ENCODE results near the gene CDC23.
"Not testable (repeated sequence)": the region's sequence is repeated elsewhere in the genome, so short reads cannot be mapped to it uniquely, and the experiment has no call there.

The CDC23 gene

DNA sequence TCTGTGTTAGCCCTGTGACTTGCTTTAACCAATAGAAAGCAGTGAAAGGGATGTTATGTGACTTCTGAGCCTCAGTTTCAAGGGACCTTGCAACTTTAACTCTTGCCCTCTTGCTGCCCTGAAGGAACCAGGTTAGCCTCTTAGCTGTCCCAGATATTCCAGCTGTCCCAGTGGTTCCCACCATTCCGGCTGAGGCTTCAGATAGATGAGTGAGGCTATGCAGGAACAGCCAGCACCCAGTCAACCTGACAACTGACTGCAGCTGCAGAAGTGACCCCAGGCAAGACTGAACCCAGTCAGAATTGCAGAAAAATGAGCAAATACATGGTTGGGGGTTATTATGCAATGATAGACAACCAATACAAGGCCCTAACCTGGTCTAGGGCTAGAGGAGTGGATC is 10.4 kb upstream of the CDC23 start:
- DNase-seq, result no peak

DNA sequence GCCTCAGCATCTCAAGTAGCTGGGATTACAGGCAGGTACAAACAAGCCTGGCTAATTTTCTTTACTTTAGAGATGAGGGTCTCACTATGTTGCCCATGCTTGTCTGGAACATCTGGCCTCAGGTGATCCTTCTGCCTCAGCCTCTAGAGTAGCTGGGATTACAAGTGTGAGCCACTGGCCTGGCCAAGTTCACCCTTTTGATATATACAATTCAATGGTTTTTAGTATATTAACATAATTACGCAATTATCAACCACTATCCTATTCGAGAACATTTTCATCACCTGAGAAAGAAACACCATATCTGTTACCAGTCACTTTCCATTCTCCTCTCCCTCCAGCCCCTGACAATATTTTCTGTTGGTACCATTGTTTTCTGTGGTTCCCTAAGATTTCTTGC is 3.7 kb upstream of the CDC23 start:
- DNase-seq, result no peak

DNA sequence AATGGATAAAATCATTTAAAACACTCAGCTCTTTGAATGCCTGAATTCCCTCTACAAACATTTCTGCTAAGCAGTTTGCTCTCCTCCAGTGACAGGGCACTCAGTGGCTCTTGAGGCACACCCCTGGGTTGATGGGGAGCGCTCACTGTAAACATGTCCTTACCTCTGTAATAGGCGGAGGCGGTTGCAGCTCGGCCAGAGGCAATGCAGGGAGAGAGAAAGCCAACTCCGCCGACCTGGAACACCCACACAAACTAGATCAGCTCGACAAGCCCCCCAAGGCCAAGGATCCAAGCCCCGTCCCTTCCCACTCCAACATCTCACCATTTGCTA is 329 bp downstream of the CDC23 start:
- peak in 3 of 58 donors; percentile 29 to 61 (median 32) for DNase-seq

DNA sequence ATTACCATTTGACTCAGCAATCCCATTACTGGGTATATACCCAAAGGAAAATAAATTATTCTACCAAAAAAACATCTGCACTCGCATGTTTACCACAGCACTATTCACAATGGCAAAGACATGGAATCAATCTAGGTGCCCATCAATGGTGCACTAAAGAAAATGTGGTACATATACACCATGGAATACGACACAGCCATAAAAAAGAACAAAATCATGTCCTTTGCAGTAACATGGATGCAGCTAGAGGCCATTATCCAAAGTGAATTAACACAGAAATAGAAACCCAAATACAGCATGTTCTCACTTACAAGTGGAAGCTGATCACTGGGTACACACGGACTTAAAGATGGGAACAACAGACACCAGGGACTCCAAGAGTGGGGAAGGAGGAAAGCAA is 2.1 kb downstream of the CDC23 start:
- DNase-seq, result no peak

DNA sequence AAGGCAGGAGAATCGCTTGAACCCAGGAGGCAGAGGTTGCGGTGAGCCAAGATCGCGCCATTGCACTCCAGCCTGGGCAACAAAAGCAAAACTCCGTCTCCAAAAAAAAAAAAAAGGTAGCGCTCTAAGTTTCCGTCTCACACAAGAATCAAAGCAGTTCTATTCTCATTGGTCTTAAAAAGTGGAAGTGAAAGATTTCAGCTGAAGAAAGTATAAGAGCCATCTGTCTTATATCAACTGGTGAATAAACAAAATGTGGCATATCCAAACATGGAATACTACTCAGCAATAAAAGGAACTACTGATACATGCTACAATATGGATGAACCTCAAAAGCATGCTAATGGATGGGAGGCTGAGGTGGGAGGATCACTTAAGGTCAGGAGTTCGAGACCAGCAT is 19.3 kb downstream of the CDC23 start:
- not testable (repeated sequence) for DNase-seq

DNA sequence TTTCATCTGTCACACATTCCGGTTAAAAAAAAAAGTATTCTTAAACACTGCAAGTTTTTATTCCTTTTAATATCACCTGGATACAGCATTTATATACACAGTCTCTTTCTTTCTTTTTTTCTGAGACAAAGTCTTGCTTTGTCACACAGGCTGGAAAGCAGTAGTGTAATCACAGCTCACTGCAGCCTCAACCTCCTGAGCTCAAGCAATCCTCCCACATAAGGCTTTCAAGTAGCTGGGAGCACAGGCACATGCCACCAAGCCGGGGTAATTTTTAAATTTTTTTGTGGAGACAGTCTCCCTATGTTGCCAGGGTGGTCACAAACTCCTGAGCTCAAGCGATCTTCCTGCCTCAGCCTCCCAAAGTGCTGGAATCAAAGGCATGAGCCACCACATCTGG is 20.3 kb downstream of the CDC23 start:
- no peak for DNase-seq

DNA sequence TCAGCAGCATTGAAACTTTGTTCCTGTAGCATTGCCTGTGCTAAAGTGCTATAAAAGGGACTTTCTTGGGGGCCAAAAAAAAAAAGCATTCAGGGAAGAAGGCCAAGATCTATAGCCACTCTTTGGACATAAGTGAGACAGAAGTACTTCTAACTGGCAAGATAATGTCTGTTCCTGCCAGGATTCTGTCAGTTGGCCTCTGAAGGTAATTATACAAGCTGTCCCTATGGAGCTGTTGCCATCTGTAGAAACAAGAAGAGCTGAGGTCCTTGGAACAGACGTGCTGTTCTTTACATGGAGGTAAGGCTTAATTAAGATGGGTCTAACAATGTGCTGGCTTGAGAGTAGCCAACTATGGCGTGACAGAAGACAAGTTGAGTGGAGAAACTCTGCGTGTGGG is 24.5 kb downstream of the CDC23 start:
- DNase-seq, result peak in 1 of 58 donors; percentile 4

DNA sequence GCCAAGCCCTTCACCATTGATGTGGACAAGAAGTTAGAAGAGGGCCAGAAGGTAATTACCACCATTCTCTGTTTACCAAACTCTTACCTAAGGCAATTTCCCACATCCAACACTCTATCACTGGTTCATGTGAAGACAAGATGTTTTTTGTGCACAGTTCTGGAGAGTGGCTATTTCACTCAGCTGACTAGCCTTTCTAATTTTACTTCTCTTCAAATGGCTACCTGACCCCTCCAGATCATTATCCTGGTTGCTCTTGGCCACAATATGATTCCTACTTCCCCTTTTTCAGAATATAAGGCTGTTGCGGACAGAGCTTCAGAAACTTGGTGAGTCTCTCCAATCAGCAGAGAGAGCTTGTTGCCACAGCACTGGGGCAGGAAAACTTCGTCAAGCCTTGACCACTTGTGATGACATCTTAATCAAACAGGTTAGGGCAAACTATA is 27.1 kb downstream of the CDC23 start:
- DNase-seq, result no peak

DNA sequence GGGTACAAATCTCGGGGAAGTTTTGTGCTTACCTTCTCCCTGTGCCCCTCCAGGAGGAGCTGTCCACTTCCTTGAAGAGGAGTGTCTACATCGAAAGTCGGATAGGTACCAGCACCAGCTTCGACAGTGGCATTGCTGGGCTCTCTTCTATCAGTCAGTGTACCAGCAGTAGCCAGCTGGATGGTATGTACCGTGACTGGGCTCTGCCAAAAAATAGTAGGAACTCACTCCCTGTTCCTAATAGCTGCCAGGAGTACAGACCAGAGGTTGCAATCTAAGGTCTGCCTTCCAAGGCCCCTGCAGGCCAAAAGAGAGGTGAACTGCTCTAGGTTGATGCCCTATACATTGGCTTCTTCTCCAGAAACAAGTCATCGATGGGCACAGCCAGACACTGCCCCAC is 30.3 kb downstream of the CDC23 start:
- DNase-seq, result no peak

DNA sequence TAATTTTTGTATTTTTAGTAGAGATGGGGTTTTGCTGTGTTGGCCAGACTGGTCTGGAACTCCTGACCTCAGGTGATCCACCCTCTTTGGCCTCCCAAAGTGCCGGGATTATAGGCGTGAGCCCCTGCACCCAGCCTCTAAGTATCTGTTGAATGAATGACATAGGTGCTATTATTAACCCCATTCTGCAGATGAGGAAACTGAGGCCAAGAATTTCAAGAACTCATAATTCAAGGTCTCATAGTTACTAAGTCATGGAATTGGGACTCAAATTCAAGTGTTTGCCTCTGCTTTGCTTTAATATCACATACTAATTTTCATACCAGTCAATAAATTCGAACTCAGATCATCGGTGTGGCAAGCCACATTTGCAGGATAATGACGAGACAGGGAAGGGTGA is 32.3 kb downstream of the CDC23 start:
- no peak for DNase-seq

DNA sequence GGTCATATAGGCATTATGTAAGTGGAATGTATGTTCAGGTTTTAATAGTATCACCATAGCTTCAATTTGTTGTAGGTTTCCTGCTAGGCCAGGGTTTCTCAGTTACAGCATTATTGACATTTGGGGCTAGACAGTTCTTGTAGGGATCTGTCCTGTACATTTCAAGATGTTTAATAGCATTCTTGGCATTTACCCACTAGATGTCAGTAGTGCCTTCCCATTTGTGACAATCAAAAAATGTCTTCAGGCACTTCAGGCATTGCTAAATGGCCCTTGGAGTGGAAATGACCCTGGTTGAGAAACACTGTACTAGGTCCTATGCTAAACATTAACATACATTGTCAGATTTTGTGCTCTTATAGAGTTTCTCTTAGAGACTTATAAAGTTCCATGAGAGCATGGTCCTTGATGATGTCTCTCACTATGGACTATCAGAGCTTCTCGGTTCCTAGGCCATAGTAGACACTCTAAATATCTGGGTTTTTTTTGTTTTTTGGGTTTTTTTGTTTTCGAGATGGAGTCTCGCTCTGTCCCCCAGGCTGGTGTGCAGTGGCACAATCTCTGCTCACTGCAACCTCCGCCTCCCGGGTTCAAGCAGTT is 32.8 kb downstream of the CDC23 start:
- peak in 1 of 58 donors; percentile 1 for DNase-seq

DNA sequence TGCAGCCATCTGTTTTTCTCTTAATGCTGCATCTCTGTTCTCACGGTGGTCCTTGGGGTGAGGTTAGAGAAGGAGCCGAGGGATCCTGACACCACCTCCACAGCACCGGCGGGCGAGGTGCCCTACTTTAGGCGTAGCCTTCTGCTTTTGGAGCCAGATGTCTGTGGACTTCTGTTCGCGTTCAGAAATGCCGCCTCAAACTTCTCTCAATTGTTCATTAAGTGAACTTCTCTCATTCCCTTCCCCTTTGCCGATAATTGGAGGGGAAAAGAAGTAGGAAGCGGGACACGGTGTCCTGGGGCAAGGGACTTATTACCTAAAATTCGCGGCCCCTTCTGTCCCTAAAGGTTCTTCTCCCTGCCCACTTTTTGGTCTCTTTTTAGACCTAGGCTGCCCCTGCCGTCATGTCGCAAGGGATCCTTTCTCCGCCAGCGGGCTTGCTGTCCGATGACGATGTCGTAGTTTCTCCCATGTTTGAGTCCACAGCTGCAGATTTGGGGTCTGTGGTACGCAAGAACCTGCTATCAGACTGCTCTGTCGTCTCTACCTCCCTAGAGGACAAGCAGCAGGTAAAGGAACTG is 33.8 kb downstream of the CDC23 start:
- DNase-seq, result no peak

DNA sequence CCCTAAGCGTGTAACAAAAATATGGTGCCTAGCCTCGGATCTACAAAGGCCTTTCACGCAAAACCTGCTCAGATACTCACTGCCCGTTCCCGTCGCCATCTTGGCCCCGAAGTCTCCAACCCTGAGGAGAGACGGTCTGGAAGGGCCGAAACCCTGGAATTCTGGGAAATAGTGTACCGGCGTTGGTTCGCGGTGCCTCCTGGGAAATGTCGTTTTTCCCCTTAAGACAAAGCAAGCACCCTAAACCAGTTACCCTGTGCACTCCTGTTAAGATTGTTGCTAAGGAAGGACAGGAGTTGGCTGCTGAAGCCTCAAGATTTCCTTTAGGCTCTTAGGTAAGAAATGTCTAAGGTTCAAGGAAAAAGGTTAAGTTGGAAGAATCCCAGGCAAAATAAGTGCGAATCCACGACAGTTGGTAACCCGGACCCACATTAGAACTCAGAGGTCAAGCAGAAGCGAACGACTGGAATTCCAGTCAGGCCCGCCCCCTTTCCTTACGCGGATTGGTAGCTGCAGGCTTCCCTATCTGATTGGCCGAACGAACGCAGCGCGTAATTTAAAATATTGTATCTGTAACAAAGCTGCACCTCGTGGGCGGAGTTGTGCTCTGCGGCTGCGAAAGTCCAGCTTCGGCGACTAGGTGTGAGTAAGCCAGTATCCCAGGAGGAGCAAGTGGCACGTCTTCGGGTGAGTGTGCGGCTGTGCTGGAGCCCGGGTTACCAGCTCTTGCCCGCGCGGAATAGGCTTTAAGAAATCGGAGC is 34.4 kb downstream of the CDC23 start, which contains the start of the genes BRD8 and KIF20A:
Gene BRD8 (minus strand): TSS at position 115 of the 761 bp plus-strand sequence. CDS start 16 bp downstream, at position 99.
Gene KIF20A (plus strand): TSS at position 597 of the 761 bp plus-strand sequence. CDS start 569 bp downstream, outside the sequence.
- peak; percentile 46 to 98 (median 93) for DNase-seq

DNA sequence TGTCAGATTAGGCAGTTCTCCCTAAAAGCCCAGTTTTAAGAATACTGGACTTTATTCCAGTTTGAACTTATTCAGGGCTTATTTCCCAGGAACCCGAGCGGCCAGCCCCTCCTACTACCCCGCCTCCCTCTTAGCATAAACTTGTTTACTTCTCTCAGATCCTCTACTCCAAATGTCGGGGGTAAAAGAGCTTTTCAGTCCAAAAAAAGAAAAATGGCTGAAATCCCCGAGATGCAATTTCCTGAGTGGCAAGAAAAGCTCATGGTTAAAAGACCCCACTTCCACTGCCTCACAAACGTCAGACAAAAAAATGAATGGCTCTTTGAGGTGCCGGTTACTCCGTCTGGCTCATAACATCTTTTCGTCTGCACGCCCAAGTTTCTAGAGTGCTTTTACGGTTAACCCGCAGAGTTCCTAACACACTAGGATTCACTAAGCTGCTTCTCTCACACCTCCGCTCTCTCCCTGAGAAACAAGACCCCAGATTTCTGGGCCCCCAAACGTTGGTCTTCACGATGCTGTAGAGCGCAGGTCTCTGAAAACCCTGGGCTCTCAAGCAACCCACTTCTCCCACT is 35.1 kb downstream of the CDC23 start:
- DNase-seq, result peak in 30 of 58 donors; percentile 1 to 46 (median 18)

DNA sequence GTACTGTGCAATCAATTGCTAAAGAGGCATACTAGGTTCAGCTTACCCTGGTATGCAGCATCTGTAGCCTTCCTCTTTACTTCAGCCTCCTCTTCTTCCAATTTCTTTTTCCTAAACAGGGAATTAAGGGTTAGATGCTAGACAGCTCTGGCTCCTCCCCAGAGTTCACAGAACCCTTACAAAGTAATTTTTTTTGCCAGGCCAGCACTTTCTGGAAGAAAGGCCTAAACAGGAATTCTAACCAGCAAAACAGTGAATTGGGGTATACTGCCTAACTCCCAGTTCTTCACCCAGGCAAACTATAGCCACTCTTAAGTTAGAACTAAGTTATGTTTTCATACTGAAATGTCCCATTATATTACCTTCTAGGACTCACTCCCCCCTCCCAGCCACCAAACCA is 42.8 kb downstream of the CDC23 start:
- DNase-seq, result no peak

DNA sequence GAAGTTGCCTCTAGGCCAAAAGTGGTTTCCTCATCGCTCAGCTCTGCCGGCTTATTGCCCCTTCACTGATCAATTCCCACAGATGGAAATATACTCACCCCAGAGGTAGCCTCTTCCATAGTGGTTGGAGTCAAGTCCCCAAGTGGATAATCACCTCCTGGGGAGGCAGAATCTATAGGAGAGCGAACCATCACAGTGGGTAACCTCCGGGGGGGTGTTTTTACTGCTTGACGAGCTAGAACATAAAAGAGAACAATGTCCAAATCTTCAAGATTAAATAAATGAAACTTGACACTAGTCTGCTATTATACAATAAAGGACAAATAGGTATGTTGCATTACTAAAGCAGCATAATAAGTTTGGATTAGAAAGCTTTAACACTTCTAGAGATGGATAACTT is 44.0 kb downstream of the CDC23 start:
- DNase-seq, result no peak

DNA sequence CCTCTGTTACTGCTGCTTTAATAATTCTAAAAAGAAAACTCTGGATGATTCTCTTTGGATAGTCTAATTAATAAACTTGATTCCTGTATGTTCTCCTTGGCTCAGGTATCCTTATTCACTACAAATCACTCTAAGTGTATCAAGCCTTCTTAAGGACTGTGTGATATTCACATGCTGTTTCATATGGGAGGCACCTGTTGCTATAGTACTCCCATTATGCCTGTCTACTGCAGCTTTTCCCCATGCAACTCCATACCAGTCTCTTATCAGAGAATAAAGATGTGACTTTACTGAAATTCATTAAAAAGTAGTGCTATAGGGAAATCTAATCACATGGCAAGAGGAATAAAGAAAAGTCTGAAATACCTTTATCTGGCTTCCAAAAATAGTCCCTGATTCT is 49.4 kb downstream of the CDC23 start:
- DNase-seq, result no peak

DNA sequence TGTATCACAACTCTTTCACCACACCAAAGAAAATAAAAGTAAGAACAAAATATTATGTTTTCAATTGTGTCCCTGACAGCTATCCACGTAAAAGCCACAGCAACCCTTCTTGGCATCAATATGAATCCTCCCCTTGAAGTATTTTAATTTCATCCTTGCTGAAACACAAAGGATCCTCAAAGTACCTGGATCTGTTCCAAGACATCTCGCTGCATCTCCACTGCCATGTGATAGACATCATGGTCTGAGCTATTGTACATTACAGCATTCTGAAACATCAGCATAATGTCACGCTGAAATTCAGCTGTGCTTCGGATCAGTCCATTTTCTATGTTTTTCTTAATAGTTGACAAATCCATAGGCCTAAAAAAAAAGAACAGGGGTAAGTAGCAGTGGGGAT is 52.4 kb downstream of the CDC23 start:
- DNase-seq, result no peak

DNA sequence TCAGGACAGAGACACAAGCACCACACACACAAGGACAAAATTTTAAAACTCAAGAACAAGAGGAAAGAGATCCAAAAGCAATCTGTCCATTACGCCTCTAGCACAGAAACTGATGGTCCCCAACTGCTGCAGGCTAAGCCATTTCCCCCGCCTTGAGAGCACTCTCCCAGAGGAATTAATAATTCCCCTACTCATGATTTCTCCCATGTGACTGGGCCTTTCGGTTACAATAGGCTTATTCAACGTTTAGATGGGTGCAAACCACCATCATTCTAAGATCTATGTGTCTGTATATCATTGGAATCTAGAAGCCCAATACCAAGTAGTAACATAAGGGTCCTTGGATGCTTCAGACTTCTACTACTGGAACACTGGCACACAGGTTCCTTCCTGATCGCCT is 53.5 kb downstream of the CDC23 start:
- peak in 4 of 58 donors; percentile 2 to 24 (median 4) for DNase-seq

DNA sequence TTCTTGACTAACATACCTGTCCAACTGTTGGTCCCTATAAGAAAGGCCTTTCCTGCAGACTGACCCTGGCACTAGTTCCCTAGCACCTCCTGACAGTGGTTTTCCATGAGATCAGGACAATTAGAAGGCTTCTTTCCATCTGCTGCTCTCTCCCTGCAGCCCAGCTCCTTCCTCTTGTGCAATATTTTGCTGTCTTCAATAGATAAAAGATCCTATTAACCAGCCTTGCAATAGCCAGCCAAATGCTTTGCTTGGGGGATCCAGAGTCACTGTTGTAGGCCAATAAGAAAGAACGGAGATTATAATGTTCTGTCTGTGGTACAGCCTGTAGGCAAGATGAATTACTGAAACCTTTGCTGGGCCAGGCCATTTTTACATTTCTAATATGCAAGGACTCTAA is 55.5 kb downstream of the CDC23 start:
- no peak for DNase-seq

DNA sequence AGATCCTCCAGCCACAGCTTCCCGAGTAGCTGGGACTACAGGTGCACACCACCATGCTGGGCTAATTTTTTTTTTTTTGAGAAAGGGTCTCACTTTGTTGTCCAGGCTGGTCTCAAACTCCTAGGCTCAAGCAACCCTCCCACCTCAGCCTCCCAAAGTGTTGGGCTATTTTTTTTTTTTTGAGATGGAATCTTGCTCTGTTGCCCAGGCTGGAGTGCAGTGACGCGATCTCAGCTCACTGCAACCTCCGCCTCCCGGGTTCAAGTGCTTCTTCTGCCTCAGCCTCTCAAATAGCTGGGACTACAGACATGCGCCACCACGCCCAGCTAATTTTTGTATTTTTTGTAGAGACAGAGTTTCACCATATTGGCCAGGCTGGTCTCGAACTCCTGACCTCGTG is 57.1 kb downstream of the CDC23 start:
- DNase-seq, result not testable (repeated sequence)

DNA sequence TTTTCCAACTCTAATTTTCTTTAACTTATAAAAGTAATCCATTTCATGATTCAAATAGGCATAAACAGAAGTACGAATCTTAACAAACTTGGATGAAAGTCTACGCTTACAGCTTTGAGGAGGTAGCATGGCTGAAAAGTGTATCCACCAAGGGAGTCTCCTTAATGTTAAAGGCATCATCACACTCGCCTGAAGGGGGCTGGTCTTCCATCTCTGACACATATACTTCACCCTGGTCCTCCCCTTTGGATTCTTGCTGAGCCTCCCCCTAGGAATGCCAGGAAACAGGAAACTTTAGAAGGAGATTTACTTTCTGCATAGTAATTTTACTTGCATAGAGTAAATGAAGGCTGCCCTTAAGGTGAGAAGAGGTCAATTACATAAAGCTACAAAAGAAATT is 63.6 kb downstream of the CDC23 start:
- no peak for DNase-seq

Data from anterior cingulate cortex (tissue), 58 donors.